HEK293 (cell line): ENCODE measurements around the gene CLEC1A.

Experiments
- CTCF ChIP-seq: fragments of 450-650 bp; formaldehyde crosslinking; IDR thresholded peaks from 2 replicates; pipeline ENCODE4 v1.5.1; 2016; ENCODE audit warnings: missing biosample characterization, missing genetic modification characterization
- KLF16 ChIP-seq: fragments of 450-650 bp; formaldehyde crosslinking; IDR thresholded peaks from 2 replicates; pipeline ENCODE4 v1.5.1; 2017; ENCODE audit warnings: missing biosample characterization, missing genetic modification characterization
- PATZ1 ChIP-seq: fragments of 450-650 bp; formaldehyde crosslinking; IDR thresholded peaks from 2 replicates; pipeline ENCODE4 v1.5.1; 2016; ENCODE audit warnings: missing biosample characterization, missing genetic modification characterization
- REST ChIP-seq: fragments of 450-650 bp; formaldehyde crosslinking; IDR thresholded peaks from 2 replicates; pipeline ENCODE4 v1.5.1; 2016; ENCODE audit warnings: missing biosample characterization, missing genetic modification characterization
- TCF7L2 ChIP-seq: IDR thresholded peaks from 2 replicates; pipeline ENCODE4 v1.6.1; 2011; ENCODE audit warnings: low read depth, mild to moderate bottlenecking, inconsistent platforms, low read length, moderate library complexity, borderline replicate concordance
- ZBTB7A ChIP-seq: fragments of 450-650 bp; formaldehyde crosslinking; IDR thresholded peaks from 2 replicates; pipeline ENCODE4 v1.5.1; 2016; ENCODE audit warnings: low read depth, missing biosample characterization, missing genetic modification characterization
- ZFP37 ChIP-seq: fragments of 450-650 bp; formaldehyde crosslinking; IDR thresholded peaks from 2 replicates; pipeline ENCODE4 v1.5.1; 2016; ENCODE audit warnings: missing biosample characterization, missing genetic modification characterization
- ZFP41 ChIP-seq: fragments of 450-650 bp; formaldehyde crosslinking; IDR thresholded peaks from 2 replicates; pipeline ENCODE4 v1.5.1; 2016; ENCODE audit warnings: missing biosample characterization, missing genetic modification characterization, borderline replicate concordance
- ZNF157 ChIP-seq: fragments of 450-650 bp; formaldehyde crosslinking; IDR thresholded peaks from 2 replicates; pipeline ENCODE4 v1.5.1; 2016; ENCODE audit warnings: missing biosample characterization, missing genetic modification characterization
- ZNF350 ChIP-seq: fragments of 450-650 bp; formaldehyde crosslinking; IDR thresholded peaks from 2 replicates; pipeline ENCODE4 v1.5.0; 2017; ENCODE audit warnings: missing biosample characterization, mild to moderate bottlenecking, missing genetic modification characterization
- ZNF548 ChIP-seq: fragments of 450-650 bp; formaldehyde crosslinking; IDR thresholded peaks from 2 replicates; pipeline ENCODE4 v1.5.1; 2016; ENCODE audit warnings: missing biosample characterization, missing genetic modification characterization
- ZNF580 ChIP-seq: fragments of 450-650 bp; formaldehyde crosslinking; IDR thresholded peaks from 2 replicates; pipeline ENCODE4 v1.5.1; 2016; ENCODE audit warnings: missing biosample characterization, missing genetic modification characterization
- ZNF623 ChIP-seq: fragments of 450-650 bp; formaldehyde crosslinking; IDR thresholded peaks from 2 replicates; pipeline ENCODE4 v1.5.1; 2016; ENCODE audit warnings: missing biosample characterization, missing genetic modification characterization
- ZNF692 ChIP-seq: fragments of 450-650 bp; formaldehyde crosslinking; IDR thresholded peaks from 2 replicates; pipeline ENCODE4 v1.5.1; 2016; ENCODE audit warnings: missing biosample characterization, missing genetic modification characterization

- no peak for TF ChIP-seq CTCF
- no peak for TF ChIP-seq ZFP37 (tag by site-specific recombination)
- TF ChIP-seq ZNF548: no peak
- no peak for TF ChIP-seq REST (tag by site-specific recombination)
- no peak for TF ChIP-seq PATZ1 (tag by site-specific recombination)
- no peak for TF ChIP-seq TCF7L2
- TF ChIP-seq ZBTB7A (tag by site-specific recombination): no peak
- TF ChIP-seq ZNF580: no peak
- no peak for TF ChIP-seq ZNF692 (tag by site-specific recombination)
- TF ChIP-seq ZNF157: no peak
- TF ChIP-seq ZNF623 (tag by site-specific recombination): no peak
- TF ChIP-seq ZNF350 (tag by site-specific recombination): no peak
- no peak for TF ChIP-seq KLF16 (tag by site-specific recombination)
- no peak for TF ChIP-seq ZFP41 (tag by site-specific recombination)
These were observed 40.4 kb downstream of the CLEC1A start for GRCh38 chr12:10058387-10058786.
